ENCODE data around the gene ENG.
"Not testable (repeated sequence)": the region's sequence is repeated elsewhere in the genome, so short reads cannot be mapped to it uniquely, and the experiment has no call there.

Gene ENG

GRCh38 chr9:127865645-127866464 is 11.4 kb upstream of the ENG start:
- DNase-seq (ENCODE audit: low spot score): no peak

- DNase-seq (ENCODE audit: low spot score): no peak
Measured at GRCh38 chr9:127863191-127863621, 8.7 kb upstream of the ENG start.

DNA sequence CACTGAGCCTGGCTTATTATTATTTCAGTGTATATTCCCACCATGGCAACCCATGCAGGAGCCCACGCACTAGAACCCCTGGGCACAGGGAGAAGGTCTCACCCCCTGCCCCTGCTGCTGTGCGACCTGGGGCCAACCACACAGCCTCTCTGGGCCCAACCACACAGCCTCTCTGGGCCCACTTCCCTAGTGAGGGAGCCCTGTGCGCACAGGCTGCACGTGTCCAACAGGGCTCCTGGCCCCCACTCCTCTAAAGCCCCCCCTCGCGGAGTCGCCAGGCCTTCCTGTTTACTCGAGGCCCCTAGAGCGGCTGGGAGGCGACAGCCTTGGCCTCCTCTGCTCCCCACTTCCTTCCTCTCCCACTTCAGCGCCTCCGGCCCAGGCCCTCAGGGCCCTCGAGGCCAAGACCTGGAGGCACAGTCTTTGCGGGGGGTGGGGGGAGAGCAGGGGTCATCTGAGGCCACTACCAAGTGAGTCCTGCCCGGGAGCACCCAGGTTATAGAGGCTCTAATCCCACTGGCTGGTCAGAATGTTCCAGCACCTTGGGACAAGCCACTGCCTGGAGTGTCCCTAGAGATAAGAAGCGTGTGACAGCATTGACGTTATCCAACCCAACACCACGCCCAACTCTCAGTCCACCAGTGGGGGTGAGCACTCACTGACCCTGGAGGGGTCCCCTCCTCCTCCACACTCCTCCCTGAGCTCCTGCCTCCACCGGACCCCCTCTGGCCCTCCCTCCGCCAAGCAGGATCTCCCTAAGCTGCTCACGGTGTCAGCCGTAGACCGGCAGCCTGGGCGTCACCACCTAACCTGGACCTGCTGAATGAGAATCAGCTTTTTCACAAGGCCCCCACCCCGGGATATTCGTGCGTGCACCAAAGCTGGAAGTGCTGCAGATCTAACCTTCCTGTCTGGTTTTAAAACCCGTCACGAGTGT is 7.9 kb upstream of the ENG start:
- no peak for DNase-seq (ENCODE audit: low spot score)

GRCh38 chr9:127860779-127861178 is 6.3 kb upstream of the ENG start:
- DNase-seq (ENCODE audit: low spot score): no peak

DNA sequence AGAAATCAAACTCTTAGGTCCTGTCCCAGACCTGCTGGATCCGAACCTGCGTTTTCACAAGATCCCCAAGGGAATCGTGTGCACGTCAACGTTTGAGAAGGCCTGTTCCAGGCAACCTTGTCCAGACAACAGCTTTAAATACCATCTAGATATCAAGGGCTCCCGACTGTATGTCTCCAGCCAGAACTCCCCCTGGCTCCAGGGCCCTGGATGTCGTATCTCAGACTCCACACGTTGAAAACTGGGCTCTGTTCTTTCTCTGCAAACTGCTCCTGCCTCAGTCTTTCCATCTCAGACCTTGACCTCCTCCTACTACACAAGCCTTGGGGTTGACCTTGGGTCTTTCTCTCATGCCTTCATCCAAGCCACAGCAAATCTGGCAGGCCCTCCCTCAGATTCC is 5.8 kb upstream of the ENG start:
- no peak for DNase-seq (ENCODE audit: low spot score)

GRCh38 chr9:127858041-127858512 is 3.6 kb upstream of the ENG start:
- peak; percentile 59 for DNase-seq (ENCODE audit: low spot score)

GRCh38 chr9:127857278-127857677 is 2.8 kb upstream of the ENG start:
- DNase-seq (ENCODE audit: low spot score): no peak

- DNase-seq (ENCODE audit: low spot score): peak; percentile 75
Measured at GRCh38 chr9:127856729-127857116, 2.3 kb upstream of the ENG start.

DNA sequence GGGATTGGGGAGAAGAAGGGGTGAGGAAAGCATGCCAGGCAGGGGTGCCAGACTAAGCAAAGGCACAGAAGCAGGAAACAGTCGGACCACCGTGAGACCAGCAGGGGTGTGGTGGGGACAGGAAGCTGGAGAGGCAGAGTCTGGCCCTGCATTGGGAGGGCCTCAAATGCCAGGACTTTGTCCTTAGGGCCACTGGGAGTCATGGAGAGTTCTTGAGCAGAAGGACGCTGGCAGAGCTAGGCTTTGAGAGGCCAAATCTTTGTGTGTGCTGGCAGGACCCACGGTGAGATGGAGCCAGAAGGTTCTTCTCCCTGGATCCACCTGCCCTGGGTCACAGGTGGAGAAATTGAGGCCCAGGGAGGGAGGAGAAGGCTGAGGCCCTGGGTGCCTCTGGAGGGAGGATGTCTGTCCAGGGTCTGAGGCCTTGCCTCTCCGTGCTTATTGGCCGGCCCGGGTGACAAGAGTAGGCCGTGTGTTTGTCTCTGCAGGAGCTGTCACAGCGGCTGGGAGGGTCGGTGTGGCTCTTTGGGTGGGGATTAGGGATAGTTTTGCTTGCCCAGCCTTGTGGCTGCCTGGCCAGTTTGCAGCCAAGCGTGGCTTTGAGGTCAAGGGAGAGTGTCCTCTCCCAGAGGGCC is 1.8 kb upstream of the ENG start:
- no peak for DNase-seq (ENCODE audit: low spot score)

DNA sequence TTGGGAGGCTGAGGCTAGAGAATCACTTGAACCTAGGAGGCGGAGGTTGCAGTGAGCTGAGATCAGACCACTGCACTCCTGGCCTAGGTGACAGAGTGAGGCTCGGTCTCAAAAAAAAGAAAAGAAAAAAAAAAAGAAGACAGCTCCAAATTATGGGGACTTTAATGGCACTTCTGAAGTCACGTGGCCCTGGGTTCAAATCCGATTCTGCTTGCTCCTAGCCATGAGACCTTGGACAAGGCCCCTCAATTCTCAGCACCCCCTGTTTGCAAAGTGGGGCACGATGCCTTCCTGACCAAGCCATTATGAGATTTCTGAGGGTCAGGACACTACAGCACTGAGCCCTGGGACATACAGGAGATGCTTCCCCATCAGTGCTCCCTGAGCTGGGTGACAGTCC is 1.1 kb upstream of the ENG start:
- DNase-seq (ENCODE audit: low spot score): no peak

DNA sequence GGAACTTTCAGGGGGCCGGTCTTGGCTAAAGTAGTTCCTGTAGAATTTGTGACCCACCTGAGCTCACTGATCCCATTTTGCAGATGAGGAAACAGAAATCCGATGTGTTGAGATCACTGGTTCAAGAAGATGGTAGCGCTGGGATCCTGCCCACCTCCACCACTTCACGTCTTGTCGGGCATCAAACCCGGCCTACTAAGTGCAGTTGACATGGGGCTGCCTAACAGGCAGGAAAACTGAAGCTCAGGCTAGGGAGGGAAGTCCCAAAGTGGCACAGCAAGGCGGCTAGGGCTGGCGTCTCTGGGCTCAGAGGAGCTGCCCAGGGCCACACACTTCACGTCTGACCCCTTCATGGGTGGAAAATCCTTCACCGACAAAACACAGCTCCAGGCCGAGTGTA is 502 bp upstream of the ENG start:
- no peak for DNase-seq (ENCODE audit: low spot score)

DNA sequence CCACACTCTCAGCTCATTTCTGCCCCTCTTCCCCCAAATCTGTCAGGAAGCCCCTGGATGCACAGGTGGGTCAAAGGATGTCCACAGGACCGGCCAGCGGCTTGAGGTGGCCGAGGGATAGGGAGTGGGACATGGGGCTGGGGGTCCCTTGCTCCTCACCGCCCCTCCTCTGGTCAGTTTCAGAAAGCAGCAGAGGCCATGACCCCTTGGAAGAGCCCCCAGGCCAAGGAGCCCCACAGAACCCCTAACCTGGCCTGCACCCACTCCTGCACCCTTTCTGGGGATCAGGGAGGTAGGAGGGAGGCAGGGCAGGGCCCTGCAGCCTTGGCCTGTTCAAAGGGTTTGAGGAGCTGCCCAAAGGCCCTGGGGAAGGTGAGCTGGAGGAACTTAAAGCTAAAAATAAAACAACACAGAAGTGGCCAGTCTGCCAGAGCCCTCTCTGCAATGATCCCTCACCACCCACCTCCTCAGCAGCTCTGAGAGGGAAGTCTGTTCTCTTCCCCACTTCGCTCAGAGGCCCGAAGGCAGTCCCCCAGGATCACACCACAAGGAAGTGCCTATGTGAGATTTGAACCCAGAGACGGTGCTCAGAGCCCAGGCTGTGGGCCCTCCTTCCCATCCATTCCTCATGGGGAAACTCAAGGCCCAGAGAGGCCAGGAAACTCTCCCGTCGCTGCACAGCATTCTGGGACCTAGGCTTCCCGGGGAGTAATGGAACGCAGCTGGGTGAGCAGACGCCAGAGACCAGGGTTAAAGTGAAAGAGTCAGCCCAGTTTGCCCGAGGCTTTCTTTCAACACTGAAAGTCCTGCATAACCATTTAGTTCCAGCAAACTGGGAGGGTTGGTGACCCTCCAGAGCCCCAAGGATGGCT is 910 bp downstream of the ENG start:
- DNase-seq (ENCODE audit: low spot score): no peak

DNA sequence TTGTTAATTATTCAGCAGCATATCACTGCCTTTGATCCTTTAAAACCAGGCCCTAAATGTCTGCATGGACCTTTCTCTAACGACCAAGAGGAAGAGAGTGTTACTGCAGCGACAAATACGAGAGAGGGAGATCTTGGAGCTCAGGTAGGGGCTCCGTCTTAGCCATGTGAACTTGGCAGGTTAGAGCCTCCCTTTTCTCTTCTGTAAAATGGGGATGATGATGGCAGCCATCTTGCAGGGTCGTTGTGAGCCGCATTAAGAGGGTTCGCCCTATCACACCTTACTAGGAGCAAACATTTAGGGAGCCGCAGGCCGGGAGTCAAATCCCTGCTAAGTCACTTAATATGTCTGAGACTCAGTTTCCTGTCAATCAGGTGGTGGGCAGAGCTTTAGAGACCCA is 1.6 kb downstream of the ENG start:
- DNase-seq (ENCODE audit: low spot score): no peak

DNA sequence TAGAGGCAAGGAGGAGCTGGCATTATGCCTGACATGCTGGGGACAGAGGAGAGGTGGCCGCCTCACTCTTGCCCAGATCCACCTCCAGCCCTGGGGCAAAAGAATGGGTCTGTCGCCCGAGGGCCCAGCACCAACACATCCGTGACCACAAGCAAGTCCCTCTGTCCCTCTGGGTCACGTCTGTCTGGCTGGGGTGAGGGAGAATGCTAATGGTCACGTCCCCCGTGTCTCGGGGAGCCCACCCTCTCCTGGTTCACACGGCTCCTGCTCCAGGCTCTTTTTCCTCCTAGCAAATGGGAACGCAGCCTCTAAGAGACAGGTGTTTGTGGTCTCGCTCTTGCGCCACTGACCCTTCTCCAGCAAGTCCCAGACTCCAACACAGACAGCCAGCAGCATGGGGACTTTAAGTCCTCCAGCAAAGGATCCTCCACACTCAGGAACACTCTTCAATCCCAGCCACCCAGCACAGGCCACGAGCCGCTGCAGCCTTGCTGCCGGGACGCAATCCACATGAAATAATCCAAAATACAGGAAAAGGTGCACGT is 4.1 kb downstream of the ENG start:
- no peak for DNase-seq (ENCODE audit: low spot score)

- DNase-seq (ENCODE audit: low spot score): no peak
Measured at GRCh38 chr9:127848756-127849504, 5.5 kb downstream of the ENG start.

GRCh38 chr9:127847833-127848755 is 6.4 kb downstream of the ENG start:
- DNase-seq (ENCODE audit: low spot score): no peak

DNA sequence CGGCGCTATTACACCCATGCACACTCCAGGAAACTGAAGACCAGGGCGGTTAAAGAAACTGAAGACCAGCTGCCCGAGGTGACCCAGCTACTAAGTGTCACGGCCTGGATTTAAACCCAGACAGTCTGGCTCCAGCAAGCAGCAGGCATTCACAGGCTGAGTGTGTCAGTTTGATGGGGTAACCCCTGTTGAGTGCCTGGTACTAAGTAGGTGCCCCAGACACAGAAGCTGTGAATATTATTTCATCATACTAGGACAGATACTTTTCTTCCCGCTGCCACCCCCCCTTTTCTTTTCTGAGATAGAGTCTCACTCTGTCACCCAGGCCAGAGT is 7.3 kb downstream of the ENG start:
- DNase-seq (ENCODE audit: low spot score): no peak

GRCh38 chr9:127846443-127847177 is 7.8 kb downstream of the ENG start:
- DNase-seq (ENCODE audit: low spot score): no peak

DNA sequence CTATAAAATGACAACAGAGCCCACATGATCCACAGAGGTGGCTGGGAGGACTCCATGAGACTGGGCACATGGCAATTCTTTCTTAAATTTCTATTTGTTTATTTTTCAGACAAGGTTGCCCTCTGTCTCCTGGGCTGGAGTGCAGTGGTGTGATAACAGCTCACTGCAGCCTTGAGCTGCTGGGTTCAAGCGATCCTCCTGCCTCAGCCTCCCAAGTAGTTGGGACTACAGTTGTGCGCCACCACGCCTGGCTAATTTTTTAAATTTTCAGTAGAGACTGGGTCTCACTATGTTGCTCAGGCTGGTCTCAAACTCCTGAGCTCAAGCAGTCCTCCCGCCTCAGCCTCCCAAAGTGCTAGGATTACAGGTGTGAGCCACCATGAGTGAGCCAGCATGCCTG is 8.8 kb downstream of the ENG start:
- DNase-seq (ENCODE audit: low spot score): not testable (repeated sequence)
